GF-D8 (cell line): ENCODE measurements around the gene INTS6.

ENCODE experiments used
- DNase-seq: peaks from one replicate; lab custom pipeline; 2025; lab: John Stamatoyannopoulos, UW

The INTS6 gene

GRCh38 chr13:51346397-51346796, 106.4 kb downstream of the INTS6 start:
- DNase-seq = no peak

- DNase-seq = no peak
Observed at GRCh38 chr13:51343475-51343874, 109.4 kb downstream of the INTS6 start.

- DNase-seq = no peak
Observed at GRCh38 chr13:51342706-51343105, 110.1 kb downstream of the INTS6 start.

DNA sequence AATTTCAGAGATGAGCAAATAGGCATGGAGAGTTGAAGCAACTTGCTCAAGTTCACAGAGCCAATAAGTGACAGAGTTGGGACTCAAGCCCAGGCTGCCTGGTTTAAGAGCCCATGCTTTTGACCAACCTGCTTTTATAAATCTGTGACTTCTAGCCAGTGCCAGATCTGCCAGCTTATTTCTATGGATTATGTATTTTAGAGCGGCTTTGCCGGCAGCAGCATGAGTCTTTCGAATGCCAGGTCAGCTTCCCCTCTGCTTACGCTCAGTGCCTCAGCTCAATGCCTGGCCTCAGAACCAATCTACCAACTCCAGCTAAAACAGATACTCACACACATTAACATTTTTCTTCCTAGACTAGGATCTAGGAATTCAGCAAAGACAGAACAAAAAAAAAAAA, 111.0 kb downstream of the INTS6 start:
- no peak for DNase-seq

DNA sequence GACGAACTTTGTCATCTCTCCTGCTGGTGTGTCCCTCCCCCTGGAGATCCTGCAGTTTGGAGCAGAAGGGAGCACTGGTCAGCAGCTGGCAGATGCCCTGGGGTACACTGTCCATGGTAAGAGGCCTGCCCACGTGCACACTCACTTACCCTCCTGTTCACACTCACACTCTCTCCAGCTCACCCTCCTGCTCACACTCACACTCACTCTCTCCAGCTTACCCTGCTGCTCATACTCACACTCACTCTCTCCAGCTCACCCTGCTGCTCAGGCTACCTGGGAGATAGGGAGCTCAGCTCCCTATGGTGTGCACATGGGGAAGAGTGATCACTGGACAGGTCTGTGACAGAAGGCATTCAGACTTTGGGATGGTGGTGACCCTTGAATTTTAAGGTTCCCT, 111.6 kb downstream of the INTS6 start:
- DNase-seq = no peak

GRCh38 chr13:51339952-51340732, 112.7 kb downstream of the INTS6 start:
- DNase-seq = no peak

DNA sequence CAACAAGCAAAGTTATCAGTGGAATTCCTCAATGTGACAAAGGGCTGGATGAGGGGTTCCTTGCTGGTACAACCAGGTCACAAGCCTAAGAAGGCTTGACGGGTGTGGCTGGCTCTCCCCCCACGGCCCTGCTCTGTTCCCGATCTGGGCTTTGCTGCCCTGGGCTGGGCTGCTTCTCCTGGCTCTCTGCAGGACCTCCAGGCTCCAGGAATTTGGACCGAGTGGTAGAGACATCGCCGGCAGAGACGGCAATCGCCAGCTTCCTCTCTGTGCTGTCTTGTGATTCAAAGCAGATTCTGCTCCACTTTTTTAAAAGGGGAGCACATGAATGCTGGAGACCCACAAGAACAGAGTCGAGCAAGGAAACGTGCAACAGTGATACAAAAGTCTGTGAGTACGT, 113.5 kb downstream of the INTS6 start, which contains the start of gene SERPINE3:
Gene SERPINE3, plus strand, starts transcription at position 338 of the 400 bp plus-strand sequence. CDS start 1,401 bp downstream, outside the sequence.
- DNase-seq = no peak

- DNase-seq = no peak
Observed at GRCh38 chr13:51336746-51337145, 116.1 kb downstream of the INTS6 start.

- no peak for DNase-seq
Observed at GRCh38 chr13:51333826-51334225, 119.0 kb downstream of the INTS6 start.

DNA sequence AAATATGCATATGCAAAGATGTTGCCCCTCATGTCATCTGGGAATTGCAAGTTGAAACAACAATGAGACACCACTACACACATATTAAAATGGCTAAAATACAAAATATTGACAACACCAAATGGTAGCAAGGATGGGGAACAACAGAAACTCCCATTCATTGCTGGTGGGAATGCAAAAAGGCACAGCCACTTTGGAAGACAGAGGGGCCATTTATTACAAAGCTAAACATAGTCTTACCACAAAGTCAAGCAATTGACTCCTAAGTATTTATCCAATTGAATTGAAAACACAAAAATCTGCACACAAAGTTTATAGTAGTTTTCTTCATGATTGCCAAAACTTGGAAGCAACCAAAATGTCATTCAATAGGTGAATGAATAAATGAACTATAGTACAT, 119.4 kb downstream of the INTS6 start:
- DNase-seq = no peak

- DNase-seq = no peak
Observed at GRCh38 chr13:51332566-51333361, 120.1 kb downstream of the INTS6 start.

GRCh38 chr13:51331354-51331861, 121.4 kb downstream of the INTS6 start:
- no peak for DNase-seq

- peak; percentile 52 for DNase-seq
Observed at GRCh38 chr13:51330791-51331190, 122.0 kb downstream of the INTS6 start.

- no peak for DNase-seq
Observed at GRCh38 chr13:51329606-51330005, 123.2 kb downstream of the INTS6 start.

- no peak for DNase-seq
Observed at GRCh38 chr13:51328488-51328887, 124.3 kb downstream of the INTS6 start.

- no peak for DNase-seq
Observed at GRCh38 chr13:51327961-51328360, 124.9 kb downstream of the INTS6 start.

DNA sequence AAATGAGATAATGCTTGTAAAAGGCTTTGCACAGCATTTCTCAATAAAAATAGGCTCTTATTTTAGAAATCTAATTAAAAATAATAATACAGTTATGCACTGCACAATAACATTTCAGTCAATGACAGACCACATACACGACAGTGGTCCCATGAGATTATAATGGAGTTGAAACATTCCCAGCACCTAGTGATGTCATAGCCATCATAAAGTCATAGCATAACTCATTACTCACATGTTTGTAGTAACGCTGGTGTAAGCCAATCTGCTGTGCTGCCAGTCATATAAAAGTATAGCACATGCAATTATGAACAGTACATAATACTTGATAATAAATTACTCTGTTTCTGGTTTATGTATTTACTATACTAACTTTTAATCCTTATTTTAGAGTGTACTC, 126.1 kb downstream of the INTS6 start:
- DNase-seq = no peak

DNA sequence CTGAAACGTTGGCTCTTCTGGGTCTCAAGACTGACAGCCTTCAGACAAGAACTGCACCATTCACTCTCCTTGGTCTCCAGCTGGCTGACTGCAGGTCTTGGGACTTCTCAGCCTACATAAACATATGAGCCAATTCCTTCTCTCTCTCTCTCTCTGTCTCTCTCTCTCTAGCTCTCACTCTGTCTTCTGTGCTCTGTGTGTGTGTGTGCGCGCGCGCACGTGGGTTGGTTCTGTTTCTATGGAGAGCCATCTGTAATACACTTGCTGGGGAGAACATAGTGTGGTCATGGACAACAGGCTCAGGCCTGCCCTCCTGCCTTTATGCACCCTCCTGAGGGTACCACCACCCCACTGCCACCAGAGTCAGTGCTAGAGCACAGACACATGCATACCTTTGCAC, 127.0 kb downstream of the INTS6 start:
- DNase-seq = no peak

- DNase-seq = no peak
Observed at GRCh38 chr13:51324714-51325420, 128.0 kb downstream of the INTS6 start.

- no peak for DNase-seq
Observed at GRCh38 chr13:51323824-51324511, 128.9 kb downstream of the INTS6 start.

- no peak for DNase-seq
Observed at GRCh38 chr13:51322826-51323225, 130.0 kb downstream of the INTS6 start.

- no peak for DNase-seq
Observed at GRCh38 chr13:51321836-51322235, 131.0 kb downstream of the INTS6 start.
